Gastroesophageal sphincter (tissue), 4 donors: ENCODE results near the gene SCYGR3. TPM values are rescaled to one million over a fixed set of nuclear protein-coding genes. Genes with fewer than 3 reads are reported as not detected.

Source experiments
- ATAC-seq: fragments of 150-250 bp; one replicate; pipeline ENCODE4 v1.9.1; 2016; ENCODE audit warnings: mild to moderate bottlenecking, moderate library complexity
- H3K27ac ChIP-seq, 4 donors: fragments of 200-600 bp; sonication (generic) in 3 of 4; 1 replicate in 3 of 4; 2 replicates in 1 of 4; pipeline ENCODE4 v1.5.1; 2016 to 2019
- H3K27me3 ChIP-seq: fragments of 200-600 bp; sonication (generic); one replicate; pipeline ENCODE4 v1.5.1; 2019
- H3K36me3 ChIP-seq, 2 donors: fragments of 200-600 bp; sonication (generic); one replicate each; pipeline ENCODE4 v1.5.1; 2019; ENCODE audit warnings: control low read depth in 1 of 2
- H3K4me1 ChIP-seq, 3 donors: fragments of 200-600 bp; sonication (generic); 1 replicate in 2 of 3; 2 replicates in 1 of 3; pipeline ENCODE4 v1.5.1; 2016 to 2019; ENCODE audit warnings: control low read depth in 2 of 3
- H3K4me3 ChIP-seq, 2 donors: fragments of 200-600 bp; sonication (generic); one replicate each; pipeline ENCODE4 v1.5.1; 2019; ENCODE audit warnings: mild to moderate bottlenecking in 1 of 2, moderate library complexity in 1 of 2
- H3K9me3 ChIP-seq, 3 donors: fragments of 200-600 bp; sonication (generic); one replicate each; pipeline ENCODE4 v1.5.1; 2017 to 2019; ENCODE audit warnings: control low read depth in 2 of 3
- CTCF ChIP-seq, 4 experiments: fragments of 200-600 bp in 2 of 4; fragments of 450-650 bp in 2 of 4; sonication (generic) in 1 of 4; IDR thresholded peaks; one replicate each; pipeline ENCODE4 v1.5.1; 2017 to 2019; ENCODE audit warnings: antibody characterized with exemption in 4 of 4, mild to moderate bottlenecking in 2 of 4, moderate library complexity in 2 of 4
- EP300 ChIP-seq: sonication (generic); formaldehyde crosslinking; IDR thresholded peaks from one replicate; pipeline ENCODE4 v1.6.1; 2017; ENCODE audit warnings: antibody characterized with exemption, mild to moderate bottlenecking
- POLR2A ChIP-seq, 2 donors: fragments of 450-650 bp; IDR thresholded peaks; one replicate each; pipeline ENCODE4 v1.6.1; 2017; ENCODE audit warnings: antibody characterized with exemption in 2 of 2, mild to moderate bottlenecking in 2 of 2, moderate library complexity in 1 of 2
- POLR2AphosphoS5 ChIP-seq: sonication (generic); formaldehyde crosslinking; IDR thresholded peaks from one replicate; pipeline ENCODE4 v1.6.1; 2017; ENCODE audit warnings: antibody characterized with exemption
- WGBS, 2 donors: methylation state at CpG; one replicate each; pipeline ENCODE4 v1.1.5; 2018; ENCODE audit warnings: low coverage in 1 of 2; 5-methylcytosine and 5-hydroxymethylcytosine counted together
- total RNA-seq, 4 donors: library from RNA; depleted of rRNA; stranded (reverse); fragments of >200 nt; gene quantifications; one replicate each; pipeline ENCODE4 v1.1.0, GENCODE V29; 2016

SCYGR3 gene
- total RNA-seq, 4 donors from 2014 or later: not detected

- WGBS, 2 donors: 45% methylated on average over 1 of the region's 1 CpG; no CpG with 5 or more reads in 1 of the 2 donors
- no peaks in the 10 kb centered on the region for H3K36me3 ChIP-seq
- no peak for TF ChIP-seq POLR2AphosphoS5
- TF ChIP-seq CTCF (IDR thresholded peaks at IDR 0.05): no peak
- no peak for TF ChIP-seq EP300
- no peak for TF ChIP-seq POLR2A (IDR thresholded peaks at IDR 0.05)
These were observed 39.8 kb upstream of the SCYGR3 start for GRCh38 chr2:227654426-227654825.

GRCh38 chr2:227653419-227653818 lies 38.8 kb upstream of the SCYGR3 start:
- 41 to 47% methylated on average over 3 to 4 of the region's 4 CpGs for WGBS, 2 donors
- Histone ChIP-seq H3K27me3 (no peaks in the 10 kb centered on the region), H3K4me3 (no peak overlapping the region), H3K4me1 (no peaks in the 10 kb centered on the region), H3K36me3 (no peaks in the 10 kb centered on the region), H3K27ac (no peak overlapping the region), H3K9me3 (no peaks in the 10 kb centered on the region)
- no peak for TF ChIP-seq POLR2A (IDR thresholded peaks at IDR 0.05)
- TF ChIP-seq EP300: no peak
- TF ChIP-seq POLR2AphosphoS5: peak; percentile 36
- TF ChIP-seq CTCF (IDR thresholded peaks at IDR 0.05): no peak
- ATAC-seq: no peak

More at GRCh38 chr2:227654426-227654825, 39.8 kb upstream of the SCYGR3 start:
- H3K27me3 ChIP-seq: no peaks in the 10 kb centered on the region
- H3K4me1 ChIP-seq: no peaks in the 10 kb centered on the region
- no peak overlapping the region for H3K4me3 ChIP-seq
- no peak for ATAC-seq
- no peak overlapping the region for H3K27ac ChIP-seq
- no peaks in the 10 kb centered on the region for H3K9me3 ChIP-seq

- no peak overlapping the region for H3K4me3 ChIP-seq
- ATAC-seq: no peak
- 64 to 91% methylated on average over 1 to 2 of the region's 5 CpGs for WGBS, 2 donors
- TF ChIP-seq POLR2A (IDR thresholded peaks at IDR 0.05) (no peak), EP300 (no peak), CTCF (IDR thresholded peaks at IDR 0.05) (no peak), POLR2AphosphoS5 (no peak)
- H3K4me1 ChIP-seq: no peaks in the 10 kb centered on the region
- H3K36me3 ChIP-seq: no peaks in the 10 kb centered on the region
- no peaks in the 10 kb centered on the region for H3K9me3 ChIP-seq
- no peak overlapping the region for H3K27ac ChIP-seq
- no peaks in the 10 kb centered on the region for H3K27me3 ChIP-seq
These were observed 29.4 kb upstream of the SCYGR3 start for GRCh38 chr2:227643990-227644551.

- ATAC-seq: no peak
- Histone ChIP-seq H3K27me3 (no peaks in the 10 kb centered on the region), H3K9me3 (no peaks in the 10 kb centered on the region), H3K4me1 (no peaks in the 10 kb centered on the region), H3K4me3 (no peak overlapping the region), H3K36me3 (no peaks in the 10 kb centered on the region), H3K27ac (no peak overlapping the region)
- 0 to 14% methylated on average over 2 of the region's 2 CpGs for WGBS, 2 donors
- TF ChIP-seq POLR2A (IDR thresholded peaks at IDR 0.05) (no peak), EP300 (no peak), POLR2AphosphoS5 (no peak), CTCF (IDR thresholded peaks at IDR 0.05) (no peak)
These were observed 28.0 kb upstream of the SCYGR3 start for GRCh38 chr2:227642656-227643055.

GRCh38 chr2:227634201-227634600 lies 19.6 kb upstream of the SCYGR3 start:
- 33 to 42% methylated on average over 3 of the region's 3 CpGs for WGBS, 2 donors

More at GRCh38 chr2:227634201-227634600, 19.6 kb upstream of the SCYGR3 start:
- H3K4me3 ChIP-seq: no peak overlapping the region
- ATAC-seq: no peak
- H3K27me3 ChIP-seq: no peaks in the 10 kb centered on the region
- H3K36me3 ChIP-seq: no peaks in the 10 kb centered on the region
- no peaks in the 10 kb centered on the region for H3K9me3 ChIP-seq
- H3K4me1 ChIP-seq: no peaks in the 10 kb centered on the region
- H3K27ac ChIP-seq: no peak overlapping the region
- no peak for TF ChIP-seq CTCF (IDR thresholded peaks at IDR 0.05)
- no peak for TF ChIP-seq EP300
- no peak for TF ChIP-seq POLR2AphosphoS5
- no peak for TF ChIP-seq POLR2A (IDR thresholded peaks at IDR 0.05)
